Naive thymus-derived CD4-positive, alpha-beta T cell (primary cell): Measurements from ENCODE around the gene CGB7. TPM values are rescaled to one million over a fixed set of nuclear protein-coding genes. Genes with fewer than 3 reads are reported as not detected.

Source experiments
- microRNA-seq: library from miRNA; unstranded; fragments of <30 nt; microRNA quantifications from one replicate; pipeline ENCODE4 v1.2.0, GENCODE V29; 2022; ENCODE audit warnings: borderline microRNAs expressed
- polyA plus RNA-seq, 2 donors: library from polyadenylated mRNA; unstranded; fragments of 300-500 nt; fragmentation: Illumina TruSeq; gene quantifications; one replicate each; pipeline ENCODE4 v1.2.3, GENCODE V29; 2021
- total RNA-seq, 6 experiments: library from RNA in 5 of 6; stranded (reverse) in 5 of 6; gene quantifications; 1 replicate in 5 of 6; 2 replicates in 1 of 6; pipeline ENCODE4 v1.2.3 and lab custom pipeline; 2021 to 2026

Gene CGB7
- total and polyA plus RNA-seq, 7 experiments from 2014 or later: not detected

Small RNA genes within 50 kb of the gene (microRNA-seq; reads per million reads assigned to microRNA genes)
- not detected for gene MIR6798

Other genes with a start within 250 kb of the CGB7 start
- 10 to 100 TPM; 16.7 to 53.1 (median 22.5) TPM for gene BCAT2, start 246.7 kb downstream of the CGB7 start, total RNA-seq
- 10 to 100 TPM; 25.5 to 30.9 TPM for gene BCAT2, start 246.7 kb downstream of the CGB7 start, polyA plus RNA-seq
- gene HSD17B14, start 221.3 kb downstream of the CGB7 start, total RNA-seq: 1 to 10 TPM in 2 of 5 experiments, under 1 TPM in 2, not detected in 1; 0.38 to 2.9 (median 1.2) TPM
- 1 to 10 TPM in 1 of 2 donors, under 1 TPM in 1; 0.66 to 1.7 TPM for gene HSD17B14, start 221.3 kb downstream of the CGB7 start, polyA plus RNA-seq
- 1 to 10 TPM; 2.1 to 7.4 (median 4.0) TPM for gene PLEKHA4, start 189.1 kb downstream of the CGB7 start, total RNA-seq
- 1 to 10 TPM; 2.6 to 5.6 TPM for gene PLEKHA4, start 189.1 kb downstream of the CGB7 start, polyA plus RNA-seq
- 1,000 to 10,000 TPM in 1 of 5 experiments, 100 to 1,000 TPM in 1, 10 to 100 TPM in 3; 31.5 to 1,030 (median 71.9) TPM for gene PPP1R15A, start 185.3 kb downstream of the CGB7 start, total RNA-seq
- gene PPP1R15A, start 185.3 kb downstream of the CGB7 start, polyA plus RNA-seq: 10 to 100 TPM; 23.0 to 29.8 TPM
- gene TULP2, start 159.0 kb downstream of the CGB7 start, total RNA-seq: not detected
- not detected for gene TULP2, start 159.0 kb downstream of the CGB7 start, polyA plus RNA-seq
- gene NUCB1, start 157.4 kb downstream of the CGB7 start, total RNA-seq: 100 to 1,000 TPM; 128 to 252 (median 142) TPM
- gene NUCB1, start 157.4 kb downstream of the CGB7 start, polyA plus RNA-seq: 100 to 1,000 TPM in 1 of 2 donors, 10 to 100 TPM in 1; 70.5 to 150 TPM
- 1 to 10 TPM; 1.1 to 1.7 (median 1.3) TPM for gene DHDH, start 124.0 kb downstream of the CGB7 start, total RNA-seq
- 1 to 10 TPM; 1.0 to 2.7 TPM for gene DHDH, start 124.0 kb downstream of the CGB7 start, polyA plus RNA-seq
- 100 to 1,000 TPM in 3 of 5 experiments, 10 to 100 TPM in 2; 78.7 to 355 (median 122) TPM for gene BAX, start 102.9 kb downstream of the CGB7 start, total RNA-seq
- 10 to 100 TPM; 49.1 to 66.3 TPM for gene BAX, start 102.9 kb downstream of the CGB7 start, polyA plus RNA-seq
- gene FTL, start 92.4 kb downstream of the CGB7 start, total RNA-seq: 1,000 to 10,000 TPM in 4 of 5 experiments, 100 to 1,000 TPM in 1; 888 to 1,929 (median 1,286) TPM
- gene FTL, start 92.4 kb downstream of the CGB7 start, polyA plus RNA-seq: 1,000 to 10,000 TPM; 3,820 to 4,967 TPM
- 10 to 100 TPM; 27.3 to 82.3 (median 50.7) TPM for gene GYS1, start 64.4 kb downstream of the CGB7 start, total RNA-seq
- 10 to 100 TPM; 22.6 to 40.3 TPM for gene GYS1, start 64.4 kb downstream of the CGB7 start, polyA plus RNA-seq
- 10 to 100 TPM; 23.4 to 94.0 (median 24.1) TPM for gene RUVBL2, start 63.9 kb downstream of the CGB7 start, total RNA-seq
- gene RUVBL2, start 63.9 kb downstream of the CGB7 start, polyA plus RNA-seq: 10 to 100 TPM; 58.7 to 72.9 TPM
- gene LHB, start 40.7 kb downstream of the CGB7 start, total RNA-seq: not detected
- gene LHB, start 40.7 kb downstream of the CGB7 start, polyA plus RNA-seq: not detected
- not detected for gene CGB3, start 33.4 kb downstream of the CGB7 start, total RNA-seq
- not detected for gene CGB3, start 33.4 kb downstream of the CGB7 start, polyA plus RNA-seq
- gene CGB2, start 25.9 kb downstream of the CGB7 start, total RNA-seq: not detected
- gene CGB2, start 25.9 kb downstream of the CGB7 start, polyA plus RNA-seq: not detected
- not detected for gene CGB1, start 20.9 kb downstream of the CGB7 start, total RNA-seq
- gene CGB1, start 20.9 kb downstream of the CGB7 start, polyA plus RNA-seq: not detected
- not detected for gene CGB5, start 13.9 kb downstream of the CGB7 start, total RNA-seq
- not detected for gene CGB5, start 13.9 kb downstream of the CGB7 start, polyA plus RNA-seq
- not detected for gene CGB8, start 8.6 kb downstream of the CGB7 start, total RNA-seq
- gene CGB8, start 8.6 kb downstream of the CGB7 start, polyA plus RNA-seq: not detected
- not detected for gene NTF4, start 7.1 kb upstream of the CGB7 start, total RNA-seq
- not detected for gene NTF4, start 7.1 kb upstream of the CGB7 start, polyA plus RNA-seq
- gene KCNA7, start 14.9 kb upstream of the CGB7 start, total RNA-seq: not detected
- not detected for gene KCNA7, start 14.9 kb upstream of the CGB7 start, polyA plus RNA-seq
- 100 to 1,000 TPM; 243 to 837 (median 449) TPM for gene SNRNP70, start 27.7 kb upstream of the CGB7 start, total RNA-seq
- gene SNRNP70, start 27.7 kb upstream of the CGB7 start, polyA plus RNA-seq: 10 to 100 TPM; 48.0 to 63.1 TPM
- 10 to 100 TPM in 4 of 5 experiments, 1 to 10 TPM in 1; 3.7 to 21.7 (median 10.8) TPM for gene LIN7B, start 56.6 kb upstream of the CGB7 start, total RNA-seq
- gene LIN7B, start 56.6 kb upstream of the CGB7 start, polyA plus RNA-seq: 1 to 10 TPM; 4.0 to 5.7 TPM
- gene C19orf73, start 61.4 kb upstream of the CGB7 start, total RNA-seq: 1 to 10 TPM; 1.3 to 2.8 (median 2.2) TPM
- 1 to 10 TPM; 4.3 to 4.8 TPM for gene C19orf73, start 61.4 kb upstream of the CGB7 start, polyA plus RNA-seq
- 1 to 10 TPM; 2.2 to 4.9 (median 3.3) TPM for gene PPFIA3, start 61.8 kb upstream of the CGB7 start, total RNA-seq
- gene PPFIA3, start 61.8 kb upstream of the CGB7 start, polyA plus RNA-seq: under 1 TPM; 0.15 to 0.54 TPM
- not detected for gene HRC, start 97.6 kb upstream of the CGB7 start, total RNA-seq
- gene HRC, start 97.6 kb upstream of the CGB7 start, polyA plus RNA-seq: not detected
- gene TRPM4, start 100.0 kb upstream of the CGB7 start, total RNA-seq: 1 to 10 TPM in 1 of 5 experiments, under 1 TPM in 3, not detected in 1; 0.72 to 3.2 (median 0.85) TPM
- gene TRPM4, start 100.0 kb upstream of the CGB7 start, polyA plus RNA-seq: under 1 TPM in 1 of 2 donors, not detected in 1; 0.13 TPM